GM13977 (cell line): Measurements from ENCODE around the gene TBC1D2B.

ENCODE experiments used
- DNase-seq: peaks from one replicate; pipeline ENCODE4 v3.0.0; 2012; ENCODE audit warnings: low spot score
- in situ Hi-C: fragments of 300-500 bp; cut with MboI; formaldehyde crosslinking; loops from one replicate; pipeline ENCODE4 v1.12.0; 2022; ENCODE audit warnings: low sequenced_read_pairs, low pct_unique_long_range_greater_than_20kb, mixed read lengths, inconsistent platforms; ENCODE audit not compliant: unreplicated experiment
- TF ChIP-seq, protein P1 (sequence below): IDR thresholded peaks from 2 replicates; pipeline ENCODE4 v1.5.1; 2012; ENCODE audit warnings: mild to moderate bottlenecking, control low read depth; ENCODE audit not compliant: insufficient read depth; ENCODE audit errors: extremely low read depth, missing control alignments

Gene TBC1D2B

DNA sequence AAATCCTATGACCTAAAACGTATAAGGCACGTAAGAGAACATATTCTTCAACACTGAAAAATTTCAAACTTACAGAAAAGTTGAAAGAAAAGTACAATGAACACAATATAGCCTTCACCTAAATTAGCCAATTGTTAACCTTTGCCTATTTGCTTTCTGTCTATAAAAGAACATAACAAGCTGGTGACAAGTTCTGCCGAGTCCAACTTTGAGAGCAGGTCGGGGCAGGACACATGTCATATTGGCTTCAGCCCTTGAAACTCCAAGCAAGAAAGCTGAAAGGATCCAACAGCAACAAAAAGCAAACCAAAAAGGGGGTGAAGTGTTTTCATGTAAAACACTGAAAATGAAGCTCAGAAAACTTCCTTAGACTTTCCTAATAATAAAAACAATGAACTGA lies 59.1 kb downstream of the TBC1D2B start:
- TF ChIP-seq, protein P1, sequence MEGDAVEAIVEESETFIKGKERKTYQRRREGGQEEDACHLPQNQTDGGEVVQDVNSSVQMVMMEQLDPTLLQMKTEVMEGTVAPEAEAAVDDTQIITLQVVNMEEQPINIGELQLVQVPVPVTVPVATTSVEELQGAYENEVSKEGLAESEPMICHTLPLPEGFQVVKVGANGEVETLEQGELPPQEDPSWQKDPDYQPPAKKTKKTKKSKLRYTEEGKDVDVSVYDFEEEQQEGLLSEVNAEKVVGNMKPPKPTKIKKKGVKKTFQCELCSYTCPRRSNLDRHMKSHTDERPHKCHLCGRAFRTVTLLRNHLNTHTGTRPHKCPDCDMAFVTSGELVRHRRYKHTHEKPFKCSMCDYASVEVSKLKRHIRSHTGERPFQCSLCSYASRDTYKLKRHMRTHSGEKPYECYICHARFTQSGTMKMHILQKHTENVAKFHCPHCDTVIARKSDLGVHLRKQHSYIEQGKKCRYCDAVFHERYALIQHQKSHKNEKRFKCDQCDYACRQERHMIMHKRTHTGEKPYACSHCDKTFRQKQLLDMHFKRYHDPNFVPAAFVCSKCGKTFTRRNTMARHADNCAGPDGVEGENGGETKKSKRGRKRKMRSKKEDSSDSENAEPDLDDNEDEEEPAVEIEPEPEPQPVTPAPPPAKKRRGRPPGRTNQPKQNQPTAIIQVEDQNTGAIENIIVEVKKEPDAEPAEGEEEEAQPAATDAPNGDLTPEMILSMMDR: no peak
- in situ Hi-C loops: no loop called here
- no peak for DNase-seq

DNA sequence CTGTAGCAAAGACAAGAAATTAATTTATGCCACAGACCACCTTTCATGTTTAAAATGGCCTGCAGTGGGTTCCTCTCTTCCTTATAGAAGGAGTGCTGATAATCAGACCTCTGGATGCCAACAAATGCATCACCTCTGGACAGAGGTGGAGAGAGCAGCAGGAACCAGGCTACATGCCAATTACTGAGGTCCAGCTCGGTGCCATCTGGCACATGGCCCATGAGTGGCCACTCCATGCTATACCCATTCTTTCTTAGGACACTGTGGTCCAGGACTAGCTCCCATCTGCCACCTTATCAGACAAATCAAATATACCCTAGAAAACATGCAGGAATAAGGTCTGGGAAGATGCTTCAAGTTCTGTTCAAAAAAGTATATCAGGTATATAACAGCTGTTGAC lies 60.7 kb downstream of the TBC1D2B start:
- DNase-seq: no peak
- in situ Hi-C loops: no loop called here
- TF ChIP-seq, protein P1: no peak

DNA sequence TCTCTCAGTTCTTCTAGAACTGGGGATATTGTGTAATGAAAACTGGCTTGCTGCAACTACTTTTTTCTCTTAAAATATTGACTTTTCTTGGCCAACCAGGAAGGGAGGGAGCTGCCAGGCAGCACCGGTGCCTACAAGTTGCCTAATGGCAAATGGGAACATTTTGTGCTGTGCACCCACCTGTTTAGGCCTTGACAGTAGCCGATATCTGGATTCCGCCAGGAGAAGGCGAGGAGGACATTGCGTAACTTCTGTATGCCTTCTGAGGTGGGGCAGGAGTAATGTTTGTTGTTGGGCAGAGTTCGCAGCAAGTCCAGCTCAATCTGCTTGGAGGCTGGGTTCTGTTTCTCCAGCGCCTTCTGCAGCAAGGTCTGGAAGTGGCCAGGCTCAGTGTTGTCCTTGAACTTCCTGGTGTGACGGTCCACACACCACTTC lies 64.9 kb downstream of the TBC1D2B start:
- DNase-seq: no peak
- in situ Hi-C loops: no loop called here
- TF ChIP-seq, protein P1: no peak

DNA sequence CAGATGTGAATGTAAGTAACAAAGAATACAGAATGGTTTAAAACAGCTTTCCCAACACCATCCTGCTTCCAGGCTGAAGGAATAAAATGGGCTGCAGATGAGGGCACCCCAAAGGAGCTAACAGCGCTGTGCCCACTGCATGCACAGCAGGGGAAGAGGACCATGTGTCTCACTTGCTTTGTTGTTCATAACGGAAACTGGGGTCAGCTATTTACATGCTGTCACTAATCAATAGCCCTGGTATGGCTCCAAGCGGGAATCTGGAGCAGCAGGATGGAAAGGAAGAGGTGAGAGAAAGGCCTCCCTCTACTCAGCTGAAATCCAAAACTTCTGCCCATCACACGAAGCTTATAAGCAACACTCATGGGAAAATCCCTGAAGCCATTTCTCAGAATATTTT lies 67.4 kb downstream of the TBC1D2B start:
- DNase-seq: no peak
- TF ChIP-seq, protein P1: no peak
- in situ Hi-C loops: no loop called here

DNA sequence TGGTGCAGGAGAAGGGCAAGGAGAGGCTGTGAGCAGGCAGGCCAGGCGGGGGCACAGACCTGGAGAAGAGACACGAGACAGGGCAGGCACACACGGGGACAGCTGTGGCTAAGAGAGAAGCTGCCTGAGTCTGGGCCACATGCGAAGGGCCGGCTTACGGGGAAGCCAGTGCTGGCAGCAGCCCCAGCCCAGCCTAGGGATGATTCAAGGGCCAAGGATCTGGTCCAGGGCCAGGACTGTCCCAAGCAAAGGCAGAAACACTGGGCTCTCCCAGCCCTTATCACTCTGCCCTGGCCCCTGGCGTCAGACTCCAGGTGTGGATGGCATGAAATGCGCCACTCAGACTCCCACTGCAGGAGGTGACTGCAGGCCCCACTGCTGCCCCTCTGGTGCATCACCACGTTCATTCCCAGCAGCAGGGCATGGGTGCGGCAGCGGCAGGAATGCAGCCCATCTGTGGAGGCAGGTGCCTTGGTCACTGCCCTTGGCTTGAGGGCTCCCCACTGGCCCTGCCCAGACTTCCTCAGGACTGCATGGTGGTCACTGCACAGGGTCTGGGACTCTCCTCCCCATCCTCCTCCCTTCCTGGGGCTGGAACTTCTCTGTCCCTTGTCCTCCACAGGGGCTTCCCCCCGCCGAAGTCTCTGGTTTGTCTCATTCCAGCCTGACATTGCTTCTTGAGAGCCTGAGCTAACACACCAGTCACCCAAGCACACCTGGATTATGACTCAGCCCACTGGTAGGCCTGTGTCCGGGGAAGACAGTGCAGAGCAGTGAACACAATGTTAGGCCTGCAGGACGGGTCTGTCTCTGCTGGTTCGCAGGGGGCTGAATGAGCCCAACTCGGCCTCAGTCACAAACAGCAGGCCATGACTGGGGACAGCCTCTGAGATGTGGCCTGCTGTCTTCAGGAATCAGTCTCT lies 69.3 kb downstream of the TBC1D2B start:
- no peak for DNase-seq
- in situ Hi-C loops: loop anchor here (10.0 kb wide), 1 partner anchor 87 kb away; the partner anchor contains the start of gene SH2D7
- TF ChIP-seq, protein P1: no peak

DNA sequence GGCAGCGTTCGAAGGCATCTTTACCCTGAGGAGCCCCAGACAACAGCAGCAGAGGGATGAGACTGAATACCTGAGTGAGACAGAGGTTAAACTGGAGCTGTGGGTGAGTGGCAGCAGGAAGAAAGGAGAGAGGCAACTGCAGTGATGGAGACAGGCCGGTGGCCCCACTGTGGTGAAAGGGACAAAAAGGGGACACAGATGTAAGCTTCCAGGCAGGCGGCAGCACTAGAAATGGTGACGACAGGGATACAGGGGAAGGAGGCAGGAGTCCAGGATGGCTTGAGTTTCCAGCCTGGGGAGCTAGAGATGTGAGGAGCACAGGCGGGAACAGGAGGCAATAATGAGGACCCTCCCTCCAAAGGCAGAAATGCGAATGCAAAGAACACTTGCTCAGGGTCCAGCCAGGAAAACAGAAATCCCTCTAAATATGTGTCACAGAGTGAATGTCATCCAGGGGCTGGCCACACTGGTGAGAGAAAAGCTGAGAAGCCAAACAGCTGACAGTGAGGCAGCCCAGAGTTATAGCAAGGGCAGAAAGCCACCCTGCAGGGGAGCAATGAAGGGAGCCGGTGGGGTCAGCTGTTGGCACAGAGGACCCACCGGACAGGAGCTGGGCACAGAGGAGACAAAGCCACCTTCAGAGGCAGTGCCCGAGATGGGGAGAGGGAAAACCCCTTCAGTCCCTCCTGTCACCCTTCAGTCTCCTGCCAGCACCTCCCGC lies 70.1 kb downstream of the TBC1D2B start:
- no peak for DNase-seq
- in situ Hi-C loops: loop anchor here (10.0 kb wide), 1 partner anchor 87 kb away; the partner anchor contains the start of gene SH2D7
- TF ChIP-seq, protein P1: no peak
